ENCODE measurements around the gene ZNF786.

Gene ZNF786

DNA sequence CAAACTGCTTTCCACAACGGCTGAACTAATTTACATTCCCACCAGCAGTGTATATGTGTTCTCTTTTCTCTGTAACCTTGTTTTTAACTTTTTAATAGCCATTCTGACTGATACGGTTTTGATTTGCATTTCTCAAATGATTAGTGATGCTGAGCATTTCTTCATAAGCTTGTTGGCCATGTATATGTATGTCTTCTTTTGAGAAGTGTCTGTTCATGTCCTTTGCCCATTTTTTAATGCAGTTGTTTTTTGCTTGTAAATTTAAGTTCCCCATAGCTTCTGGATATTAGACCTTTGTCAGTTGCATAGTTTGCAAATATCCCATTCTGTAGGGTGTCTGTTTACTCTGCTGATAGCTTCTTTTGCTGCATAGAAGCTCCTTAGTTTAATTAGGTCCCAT is 6.1 kb downstream of the ZNF786 start:
- H3K4me3 ChIP-seq (ENCODE audit: insufficient read depth, low read depth, low read length, poor library complexity, severe bottlenecking), result no peak overlapping the region
- H3K4me1 ChIP-seq (ENCODE audit: control insufficient read depth, insufficient read depth, low read length, poor library complexity, severe bottlenecking), result no peaks in the 10 kb centered on the region
- H3K27ac ChIP-seq (ENCODE audit: insufficient read depth, low read length, poor library complexity, severe bottlenecking), result no peak overlapping the region
- no peak for DNase-seq
- no peaks in the 10 kb centered on the region for H3K27me3 ChIP-seq (replicated peaks; ENCODE audit: control insufficient read depth, insufficient read depth, low read length, poor library complexity, severe bottlenecking)
- no peaks in the 10 kb centered on the region for H3K36me3 ChIP-seq (ENCODE audit: control insufficient read depth, insufficient read depth, low read length)
- H3K9me3 ChIP-seq (ENCODE audit: control insufficient read depth, low read length), result no peaks in the 10 kb centered on the region

DNA sequence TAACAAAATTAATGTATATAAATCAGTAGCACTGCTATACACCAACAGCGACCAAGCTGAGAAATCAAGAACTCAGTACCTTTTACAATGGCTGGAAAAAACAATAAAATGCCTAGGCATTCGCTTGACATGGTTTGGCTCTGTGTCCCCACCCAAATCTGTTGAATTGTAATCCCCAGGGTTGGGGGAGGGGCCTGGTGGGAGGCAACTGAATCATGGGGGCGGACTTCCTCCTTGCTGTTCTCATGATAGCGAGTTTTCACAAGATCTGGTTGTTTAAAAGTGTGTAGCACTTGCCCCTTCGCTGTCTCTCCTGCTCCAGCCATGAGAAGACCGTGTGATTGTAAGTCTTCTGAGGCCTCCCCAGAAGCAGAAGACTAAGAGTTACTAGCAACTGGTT is 8.6 kb downstream of the ZNF786 start:
- DNase-seq, result no peak
- H3K27me3 ChIP-seq (replicated peaks; ENCODE audit: control insufficient read depth, insufficient read depth, low read length, poor library complexity, severe bottlenecking), result no peaks in the 10 kb centered on the region
- H3K4me3 ChIP-seq (ENCODE audit: insufficient read depth, low read depth, low read length, poor library complexity, severe bottlenecking), result no peak overlapping the region
- H3K4me1 ChIP-seq (ENCODE audit: control insufficient read depth, insufficient read depth, low read length, poor library complexity, severe bottlenecking), result no peaks in the 10 kb centered on the region
- no peak overlapping the region for H3K27ac ChIP-seq (ENCODE audit: insufficient read depth, low read length, poor library complexity, severe bottlenecking)
- no peaks in the 10 kb centered on the region for H3K9me3 ChIP-seq (ENCODE audit: control insufficient read depth, low read length)
- H3K36me3 ChIP-seq (ENCODE audit: control insufficient read depth, insufficient read depth, low read length), result no peaks in the 10 kb centered on the region

DNA sequence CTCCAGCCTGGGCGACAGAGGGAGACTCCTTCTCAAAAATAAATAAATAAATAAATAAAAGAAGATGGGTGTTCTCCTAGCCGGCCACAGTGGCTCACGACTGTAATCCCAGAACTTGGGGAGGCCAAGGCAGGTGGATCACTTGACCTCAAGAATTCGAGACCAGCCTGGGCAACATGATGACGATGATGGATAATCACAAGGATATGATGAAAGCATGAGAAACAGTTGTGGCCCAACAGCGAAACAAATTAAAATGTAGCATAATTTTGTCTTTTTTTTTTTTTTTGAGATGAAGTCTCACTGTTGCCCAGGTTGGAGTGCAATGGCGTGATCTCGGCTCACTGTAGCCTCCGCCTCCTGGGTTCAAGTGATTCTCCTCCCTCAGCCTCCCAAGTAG is 12.9 kb downstream of the ZNF786 start:
- Histone ChIP-seq H3K4me3 (ENCODE audit: insufficient read depth, low read depth, low read length, poor library complexity, severe bottlenecking) (no peak overlapping the region), H3K36me3 (ENCODE audit: control insufficient read depth, insufficient read depth, low read length) (peaks cover under 1% of the 10 kb centered on the region), H3K4me1 (ENCODE audit: control insufficient read depth, insufficient read depth, low read length, poor library complexity, severe bottlenecking) (no peaks in the 10 kb centered on the region), H3K9me3 (ENCODE audit: control insufficient read depth, low read length) (no peaks in the 10 kb centered on the region), H3K27ac (ENCODE audit: insufficient read depth, low read length, poor library complexity, severe bottlenecking) (no peak overlapping the region), H3K27me3 (replicated peaks; ENCODE audit: control insufficient read depth, insufficient read depth, low read length, poor library complexity, severe bottlenecking) (no peaks in the 10 kb centered on the region)
- no peak for DNase-seq

DNA sequence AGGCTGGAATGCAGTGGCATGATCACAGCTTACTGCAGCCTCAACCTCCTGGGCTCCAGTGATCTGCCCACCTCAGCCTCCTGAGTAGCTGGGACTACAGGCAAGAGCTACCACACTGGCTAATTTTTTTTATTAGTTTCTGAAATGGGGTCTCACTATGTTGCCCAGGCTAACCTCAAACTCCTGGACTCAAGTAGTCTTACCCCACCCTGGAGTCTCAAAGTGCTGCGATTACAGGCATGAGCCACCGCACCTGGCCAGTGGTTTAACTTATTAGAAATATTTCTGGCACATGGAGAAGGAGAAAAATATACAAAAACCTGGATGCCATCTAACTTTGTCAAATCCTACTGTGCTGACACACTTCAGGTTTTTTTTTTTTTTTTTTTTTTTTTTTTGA is 15.2 kb downstream of the ZNF786 start:
- no peak for DNase-seq
- H3K36me3 ChIP-seq (ENCODE audit: control insufficient read depth, insufficient read depth, low read length), result peaks cover 23% of the 10 kb centered on the region
- no peaks in the 10 kb centered on the region for H3K4me1 ChIP-seq (ENCODE audit: control insufficient read depth, insufficient read depth, low read length, poor library complexity, severe bottlenecking)
- no peaks in the 10 kb centered on the region for H3K9me3 ChIP-seq (ENCODE audit: control insufficient read depth, low read length)
- H3K4me3 ChIP-seq (ENCODE audit: insufficient read depth, low read depth, low read length, poor library complexity, severe bottlenecking), result no peak overlapping the region
- no peak overlapping the region for H3K27ac ChIP-seq (ENCODE audit: insufficient read depth, low read length, poor library complexity, severe bottlenecking)
- no peaks in the 10 kb centered on the region for H3K27me3 ChIP-seq (replicated peaks; ENCODE audit: control insufficient read depth, insufficient read depth, low read length, poor library complexity, severe bottlenecking)

DNA sequence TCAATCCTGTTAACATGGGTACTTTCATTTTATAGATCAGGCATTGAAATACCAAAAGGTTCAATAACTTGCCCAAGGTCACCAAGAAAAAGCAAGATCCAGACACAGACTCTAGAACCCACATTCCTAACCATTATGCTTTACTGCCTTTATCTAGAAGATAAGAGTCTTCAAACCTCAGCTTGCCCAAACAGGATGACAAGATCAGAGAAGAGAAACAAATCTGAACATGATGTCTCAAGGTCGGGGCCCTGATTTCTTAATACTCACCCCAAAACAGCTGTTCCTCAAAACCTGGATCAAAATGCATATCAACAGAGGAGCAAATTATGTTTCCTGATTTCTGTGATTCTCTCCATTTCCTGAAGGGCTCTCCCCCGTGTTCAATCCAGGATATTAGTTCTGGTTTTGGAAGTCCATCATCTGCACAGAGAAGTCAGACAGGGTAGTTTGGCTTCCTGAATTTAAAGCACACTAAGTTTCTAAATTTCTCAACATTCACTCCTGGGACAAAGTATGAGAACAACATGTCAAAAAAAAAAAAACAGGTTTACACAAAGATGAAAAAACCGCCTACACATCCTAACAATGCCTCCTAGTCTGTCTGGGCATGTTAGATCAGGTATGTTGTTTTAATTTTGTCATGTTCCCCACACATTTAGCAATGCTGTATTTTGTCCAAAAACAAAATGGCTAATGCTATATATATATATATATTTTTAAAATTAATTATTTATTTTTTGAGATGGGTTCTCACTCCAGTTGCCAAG is 16.2 kb downstream of the ZNF786 start:
- DNase-seq, result no peak
- H3K4me3 ChIP-seq (ENCODE audit: insufficient read depth, low read depth, low read length, poor library complexity, severe bottlenecking), result no peak overlapping the region
- no peaks in the 10 kb centered on the region for H3K4me1 ChIP-seq (ENCODE audit: control insufficient read depth, insufficient read depth, low read length, poor library complexity, severe bottlenecking)
- no peaks in the 10 kb centered on the region for H3K9me3 ChIP-seq (ENCODE audit: control insufficient read depth, low read length)
- no peak overlapping the region for H3K27ac ChIP-seq (ENCODE audit: insufficient read depth, low read length, poor library complexity, severe bottlenecking)
- H3K36me3 ChIP-seq (ENCODE audit: control insufficient read depth, insufficient read depth, low read length), result peaks cover 29% of the 10 kb centered on the region
- H3K27me3 ChIP-seq (replicated peaks; ENCODE audit: control insufficient read depth, insufficient read depth, low read length, poor library complexity, severe bottlenecking), result no peaks in the 10 kb centered on the region

DNA sequence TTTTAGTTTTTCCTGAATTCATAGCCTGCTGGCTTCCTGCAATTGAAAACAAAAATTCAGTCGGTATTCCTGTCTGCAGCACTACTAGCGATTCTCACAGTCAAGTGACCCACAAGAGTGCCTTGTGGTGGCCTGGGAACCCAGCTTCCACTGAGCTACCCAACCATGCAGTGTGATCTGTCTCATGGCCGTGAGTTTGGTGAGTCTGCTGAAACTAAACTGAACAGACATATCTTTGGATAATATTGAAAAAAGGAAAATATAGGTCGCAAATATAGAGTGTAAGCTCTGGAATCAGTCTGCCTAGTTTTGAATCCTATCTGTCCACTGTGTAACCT is 18.1 kb downstream of the ZNF786 start:
- Histone ChIP-seq H3K27ac (ENCODE audit: insufficient read depth, low read length, poor library complexity, severe bottlenecking) (no peak overlapping the region), H3K4me3 (ENCODE audit: insufficient read depth, low read depth, low read length, poor library complexity, severe bottlenecking) (no peak overlapping the region)

DNA sequence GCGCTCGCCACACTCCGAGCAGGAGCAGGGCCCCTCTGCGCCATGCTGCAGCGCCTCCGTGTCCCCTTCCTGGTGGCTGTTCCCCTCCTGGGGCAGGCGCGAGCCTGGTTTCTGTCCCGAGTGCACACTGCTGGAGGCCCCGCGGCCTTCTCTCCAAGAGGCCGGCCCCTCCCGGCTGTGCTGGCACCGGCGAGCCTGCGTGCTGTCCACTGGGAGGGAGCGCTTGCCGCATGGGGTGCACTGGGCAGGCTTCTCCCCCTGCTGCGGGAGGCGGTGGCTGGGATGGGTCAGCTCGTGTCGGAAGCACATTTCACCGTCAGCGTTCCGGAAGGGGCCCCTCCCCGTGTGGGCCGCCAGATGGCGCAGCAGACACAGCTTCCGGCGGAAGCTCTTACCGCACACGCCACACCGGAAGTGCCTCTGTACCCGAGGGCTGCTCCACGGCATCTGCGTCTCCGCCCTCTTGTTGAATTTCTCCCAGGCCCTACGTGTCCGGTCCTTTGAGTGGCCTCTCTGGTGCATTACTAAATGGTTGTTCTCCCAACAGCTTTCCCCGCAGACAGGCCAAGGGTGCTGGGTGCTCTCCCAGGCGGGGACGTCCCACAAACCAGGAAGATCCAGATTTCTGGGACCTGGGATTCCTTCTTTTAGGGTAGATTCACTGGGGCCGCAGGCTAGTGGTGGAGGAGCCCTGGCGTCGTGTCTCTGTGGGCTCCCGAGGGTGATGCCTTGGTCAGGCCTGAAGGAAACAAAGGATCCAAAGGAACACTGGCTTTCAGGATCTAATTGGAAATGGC is 18.7 kb downstream of the ZNF786 start:
- H3K27me3 ChIP-seq (replicated peaks; ENCODE audit: control insufficient read depth, insufficient read depth, low read length, poor library complexity, severe bottlenecking), result no peaks in the 10 kb centered on the region
- H3K36me3 ChIP-seq (ENCODE audit: control insufficient read depth, insufficient read depth, low read length), result peaks cover 29% of the 10 kb centered on the region
- no peaks in the 10 kb centered on the region for H3K9me3 ChIP-seq (ENCODE audit: control insufficient read depth, low read length)
- H3K4me3 ChIP-seq (ENCODE audit: insufficient read depth, low read depth, low read length, poor library complexity, severe bottlenecking), result no peak overlapping the region
- no peaks in the 10 kb centered on the region for H3K4me1 ChIP-seq (ENCODE audit: control insufficient read depth, insufficient read depth, low read length, poor library complexity, severe bottlenecking)
- peak overlapping the region; percentile 61 for H3K27ac ChIP-seq (ENCODE audit: insufficient read depth, low read length, poor library complexity, severe bottlenecking)
- DNase-seq, result peak; percentile 16 to 41 (median 27)

More for the DNA sequence above, 18.1 kb downstream of the ZNF786 start:
- Histone ChIP-seq H3K4me1 (ENCODE audit: control insufficient read depth, insufficient read depth, low read length, poor library complexity, severe bottlenecking) (no peaks in the 10 kb centered on the region), H3K9me3 (ENCODE audit: control insufficient read depth, low read length) (no peaks in the 10 kb centered on the region), H3K36me3 (ENCODE audit: control insufficient read depth, insufficient read depth, low read length) (peaks cover 29% of the 10 kb centered on the region), H3K27me3 (replicated peaks; ENCODE audit: control insufficient read depth, insufficient read depth, low read length, poor library complexity, severe bottlenecking) (no peaks in the 10 kb centered on the region)
- no peak for DNase-seq

DNA sequence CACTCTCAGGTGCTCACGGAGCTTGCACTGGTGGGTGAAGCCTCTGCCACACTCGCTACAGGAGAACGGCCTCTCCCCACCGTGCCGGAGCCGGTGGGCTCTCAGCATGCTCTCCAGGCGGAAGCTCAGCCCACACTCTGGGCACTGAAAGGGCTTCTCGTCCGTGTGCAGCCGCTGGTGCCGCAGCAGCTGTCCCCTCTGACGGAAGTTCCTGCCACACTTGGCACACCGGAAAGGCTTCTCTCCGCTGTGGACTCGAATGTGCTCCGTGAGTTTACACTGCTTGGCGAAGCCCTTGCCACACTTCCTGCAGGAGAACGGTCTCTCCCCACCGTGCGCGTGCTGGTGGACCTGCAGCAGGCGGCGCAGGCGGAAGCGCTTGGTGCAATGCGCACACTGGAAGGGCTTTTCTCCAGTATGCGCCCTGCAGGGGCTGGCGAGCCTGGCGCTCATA is 19.3 kb downstream of the ZNF786 start:
- no peak for DNase-seq
- H3K4me3 ChIP-seq (ENCODE audit: insufficient read depth, low read depth, low read length, poor library complexity, severe bottlenecking), result no peak overlapping the region
- peaks cover 29% of the 10 kb centered on the region for H3K36me3 ChIP-seq (ENCODE audit: control insufficient read depth, insufficient read depth, low read length)
- no peak overlapping the region for H3K27ac ChIP-seq (ENCODE audit: insufficient read depth, low read length, poor library complexity, severe bottlenecking)
- no peaks in the 10 kb centered on the region for H3K9me3 ChIP-seq (ENCODE audit: control insufficient read depth, low read length)
- no peaks in the 10 kb centered on the region for H3K27me3 ChIP-seq (replicated peaks; ENCODE audit: control insufficient read depth, insufficient read depth, low read length, poor library complexity, severe bottlenecking)
- no peaks in the 10 kb centered on the region for H3K4me1 ChIP-seq (ENCODE audit: control insufficient read depth, insufficient read depth, low read length, poor library complexity, severe bottlenecking)

DNA sequence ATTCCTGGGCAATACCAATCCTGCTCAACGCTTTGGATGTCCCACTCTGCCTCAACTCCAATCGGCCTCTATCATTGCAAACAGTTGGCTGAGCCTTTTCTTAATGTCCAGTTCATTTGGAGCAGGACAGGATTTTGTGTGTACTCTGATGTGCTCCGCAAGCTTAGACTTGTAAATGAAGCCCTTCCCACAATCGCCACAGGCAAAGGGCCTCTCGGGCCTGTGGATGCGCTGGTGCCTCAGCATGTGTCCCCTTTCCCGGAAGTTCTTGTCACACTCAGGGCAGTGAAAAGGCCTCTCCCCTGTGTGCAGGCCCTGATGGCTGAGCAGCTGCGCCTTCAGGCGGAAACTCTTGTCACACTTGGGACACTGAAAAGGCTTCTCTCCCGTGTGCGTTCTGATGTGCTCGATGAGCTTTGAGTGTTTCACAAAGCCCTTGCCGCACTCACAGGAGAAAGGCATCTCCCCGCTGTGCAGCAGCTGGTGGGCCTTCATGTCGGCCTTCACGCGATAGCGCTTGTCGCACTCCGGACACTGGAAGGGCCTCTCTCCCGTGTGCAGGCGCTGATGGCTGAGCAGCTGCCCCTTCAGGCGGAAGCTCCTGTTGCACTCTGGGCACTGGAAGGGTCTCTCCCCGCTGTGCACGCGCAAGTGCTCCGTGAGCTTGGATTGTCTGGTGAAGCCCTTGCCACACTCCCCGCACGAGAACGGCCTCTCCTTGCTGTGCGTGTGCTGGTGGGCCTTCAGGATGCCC is 20.0 kb downstream of the ZNF786 start:
- Histone ChIP-seq H3K27me3 (replicated peaks; ENCODE audit: control insufficient read depth, insufficient read depth, low read length, poor library complexity, severe bottlenecking) (no peaks in the 10 kb centered on the region), H3K9me3 (ENCODE audit: control insufficient read depth, low read length) (no peaks in the 10 kb centered on the region), H3K27ac (ENCODE audit: insufficient read depth, low read length, poor library complexity, severe bottlenecking) (no peak overlapping the region), H3K4me3 (ENCODE audit: insufficient read depth, low read depth, low read length, poor library complexity, severe bottlenecking) (no peak overlapping the region), H3K36me3 (ENCODE audit: control insufficient read depth, insufficient read depth, low read length) (peaks cover 29% of the 10 kb centered on the region), H3K4me1 (ENCODE audit: control insufficient read depth, insufficient read depth, low read length, poor library complexity, severe bottlenecking) (no peaks in the 10 kb centered on the region)
- DNase-seq, result no peak

DNA sequence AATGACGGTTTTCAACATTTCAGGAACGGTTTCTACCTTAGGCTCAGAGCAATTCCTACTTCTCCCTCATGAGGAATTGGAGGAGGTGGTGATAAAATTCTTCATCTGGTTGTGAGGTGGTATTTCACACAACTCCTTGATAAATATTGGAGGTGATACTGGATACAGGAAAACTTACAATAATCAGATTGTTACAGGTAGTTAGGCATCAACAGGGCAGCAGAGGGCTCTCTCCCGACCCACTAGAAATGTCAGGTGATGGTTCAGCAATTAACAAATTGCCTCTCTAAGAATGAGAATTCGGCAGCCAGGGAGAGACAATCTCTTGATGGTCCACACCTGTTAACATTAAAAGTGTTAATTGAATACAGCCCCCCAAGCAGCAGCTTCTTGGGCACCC is 22.6 kb downstream of the ZNF786 start:
- no peaks in the 10 kb centered on the region for H3K27me3 ChIP-seq (replicated peaks; ENCODE audit: control insufficient read depth, insufficient read depth, low read length, poor library complexity, severe bottlenecking)
- no peak overlapping the region for H3K27ac ChIP-seq (ENCODE audit: insufficient read depth, low read length, poor library complexity, severe bottlenecking)
- no peak for DNase-seq
- no peak overlapping the region for H3K4me3 ChIP-seq (ENCODE audit: insufficient read depth, low read depth, low read length, poor library complexity, severe bottlenecking)
- no peaks in the 10 kb centered on the region for H3K9me3 ChIP-seq (ENCODE audit: control insufficient read depth, low read length)
- H3K36me3 ChIP-seq (ENCODE audit: control insufficient read depth, insufficient read depth, low read length), result peaks cover 29% of the 10 kb centered on the region
- no peaks in the 10 kb centered on the region for H3K4me1 ChIP-seq (ENCODE audit: control insufficient read depth, insufficient read depth, low read length, poor library complexity, severe bottlenecking)
